Measurements from ENCODE around the gene AKT1.

GRCh38 chr14:104777808-104778249, 17.7 kb downstream of the AKT1 start:
- TF ChIP-seq POLR2A (IDR thresholded peaks at IDR 0.05), result no peak
- no peak for TF ChIP-seq CTCF (IDR thresholded peaks at IDR 0.05)
